Calu3 (cell line): ENCODE data around the gene WARS2. TPM values are rescaled to one million over a fixed set of nuclear protein-coding genes. Genes with fewer than 3 reads are reported as not detected.

ENCODE experiments used
- BruUV-seq: library from RNA; stranded (reverse); fragments of 400-500 nt; replicated peaks from 2 replicates; lab custom pipeline; 2021; lab: Mats Ljungman, UMichigan
- CTCF ChIA-PET: fragments of 300-600 bp; sonication (Branson Sonifier 250); formaldehyde crosslinking; loops from one replicate; lab custom pipeline; 2022; ENCODE audit warnings: antibody characterized with exemption; lab: Charles Lee
- DNase-seq: peaks from one replicate; pipeline ENCODE4 v3.0.0; 2022
- H3K27ac Mint-ChIP-seq: one replicate; pipeline ENCODE4 v1.8.0; 2022; ENCODE audit warnings: mixed read lengths; ENCODE audit not compliant: unreplicated experiment
- H3K27me3 Mint-ChIP-seq: one replicate; pipeline ENCODE4 v1.8.0; 2022; ENCODE audit warnings: mixed read lengths; ENCODE audit not compliant: unreplicated experiment
- H3K36me3 Mint-ChIP-seq: one replicate; pipeline ENCODE4 v1.8.0; 2022; ENCODE audit warnings: mild to moderate bottlenecking, moderate library complexity, mixed read lengths; ENCODE audit not compliant: insufficient read depth, unreplicated experiment
- H3K4me1 Mint-ChIP-seq: one replicate; pipeline ENCODE4 v1.8.0; 2022; ENCODE audit warnings: mild to moderate bottlenecking, low read depth, mixed read lengths; ENCODE audit not compliant: unreplicated experiment
- H3K4me3 Mint-ChIP-seq: one replicate; pipeline ENCODE4 v1.8.0; 2022; ENCODE audit warnings: mild to moderate bottlenecking, low read depth, moderate library complexity, mixed read lengths; ENCODE audit not compliant: unreplicated experiment
- H3K9me3 Mint-ChIP-seq: one replicate; pipeline ENCODE4 v1.8.0; 2022; ENCODE audit warnings: low read depth, mixed read lengths; ENCODE audit not compliant: unreplicated experiment
- CTCF ChIP-seq: fragments of 200-600 bp; IDR thresholded peaks from one replicate; pipeline ENCODE4 v1.8.0; 2022; ENCODE audit warnings: antibody characterized with exemption; ENCODE audit not compliant: unreplicated experiment
- intact Hi-C: fragments of 100-400 bp; cut with micrococcal nuclease; formaldehyde crosslinking; loops from one replicate; pipeline ENCODE4 v1.10.0; 2022; ENCODE audit not compliant: unreplicated experiment
- total RNA-seq: library from RNA; stranded (reverse); gene quantifications from 2 replicates; pipeline ENCODE4 v1.2.3, GENCODE V29; 2022

Gene WARS2
- total RNA-seq, 1 experiment from 2014 or later, result 7.8 TPM

- H3K4me3 Mint-ChIP-seq, result no peak overlapping the region
- no peak overlapping the region for H3K27ac Mint-ChIP-seq
- H3K4me1 Mint-ChIP-seq, result no peaks in the 10 kb centered on the region
- CTCF ChIA-PET, result no interaction called here
- BruUV-seq, result no TSS peak
- intact Hi-C loops, result no loop called here
- H3K9me3 Mint-ChIP-seq, result peaks cover 9% of the 10 kb centered on the region
- DNase-seq, result no peak
- no peaks in the 10 kb centered on the region for H3K27me3 Mint-ChIP-seq
- no peaks in the 10 kb centered on the region for H3K36me3 Mint-ChIP-seq
- no peak for TF ChIP-seq CTCF
Measured at GRCh38 chr1:118981436-118981835, 159.0 kb downstream of the WARS2 start.

Other genes starting within 250 kb of the WARS2 start
- gene TBX15, start 152.3 kb downstream of the WARS2 start, total RNA-seq, result 0.17 TPM in 1 of 2 replicates, not detected in the other
- not detected in 2 replicates for gene HAO2, start 228.1 kb upstream of the WARS2 start, total RNA-seq